ENCODE measurements around the gene PHF3. TPM values are rescaled to one million over a fixed set of nuclear protein-coding genes. Genes with fewer than 3 reads are reported as not detected.

PHF3 gene
- total and polyA plus RNA-seq, 12 donors = 4.3 to 46.3 (median 39.6) TPM

DNA sequence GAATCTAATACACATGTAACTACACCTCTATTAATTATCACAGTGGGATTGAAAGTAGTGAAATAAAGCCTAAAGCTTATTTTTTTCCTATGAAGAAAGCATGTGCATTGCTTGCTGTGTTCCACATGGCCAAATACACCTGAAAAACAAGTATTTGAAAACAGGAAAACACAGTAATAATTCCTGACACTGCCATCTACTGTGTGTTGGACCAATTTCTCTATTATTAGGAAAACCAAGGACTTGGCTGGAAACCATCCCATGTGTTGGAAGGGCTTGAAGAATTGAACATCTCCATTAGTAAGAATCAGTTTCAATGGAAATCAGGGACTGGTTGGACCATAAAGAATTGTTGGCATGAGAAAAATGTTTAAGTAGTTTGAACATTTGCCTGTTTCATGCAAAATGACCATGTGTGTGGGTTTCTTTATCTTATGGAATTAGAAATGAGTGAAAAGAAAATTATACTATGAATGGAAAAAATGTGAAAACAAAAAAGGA is 124.1 kb downstream of the PHF3 start:
- ATAC-seq = no peak
- TF ChIP-seq, protein P1, sequence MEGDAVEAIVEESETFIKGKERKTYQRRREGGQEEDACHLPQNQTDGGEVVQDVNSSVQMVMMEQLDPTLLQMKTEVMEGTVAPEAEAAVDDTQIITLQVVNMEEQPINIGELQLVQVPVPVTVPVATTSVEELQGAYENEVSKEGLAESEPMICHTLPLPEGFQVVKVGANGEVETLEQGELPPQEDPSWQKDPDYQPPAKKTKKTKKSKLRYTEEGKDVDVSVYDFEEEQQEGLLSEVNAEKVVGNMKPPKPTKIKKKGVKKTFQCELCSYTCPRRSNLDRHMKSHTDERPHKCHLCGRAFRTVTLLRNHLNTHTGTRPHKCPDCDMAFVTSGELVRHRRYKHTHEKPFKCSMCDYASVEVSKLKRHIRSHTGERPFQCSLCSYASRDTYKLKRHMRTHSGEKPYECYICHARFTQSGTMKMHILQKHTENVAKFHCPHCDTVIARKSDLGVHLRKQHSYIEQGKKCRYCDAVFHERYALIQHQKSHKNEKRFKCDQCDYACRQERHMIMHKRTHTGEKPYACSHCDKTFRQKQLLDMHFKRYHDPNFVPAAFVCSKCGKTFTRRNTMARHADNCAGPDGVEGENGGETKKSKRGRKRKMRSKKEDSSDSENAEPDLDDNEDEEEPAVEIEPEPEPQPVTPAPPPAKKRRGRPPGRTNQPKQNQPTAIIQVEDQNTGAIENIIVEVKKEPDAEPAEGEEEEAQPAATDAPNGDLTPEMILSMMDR (IDR thresholded peaks at IDR 0.05) = no peak
- intact Hi-C loops (cut with DNase I) = loop anchor here in 4 of 10 donors (5.0 to 10.0 kb wide), 4 partner anchors 157 to 415 kb away; no protein-coding TSS in a partner anchor
- no peak for DNase-seq
- Histone ChIP-seq H3K36me3 (no peaks in the 10 kb centered on the region), H3K4me1 (no peaks in the 10 kb centered on the region), H3K9me3 (peaks cover 0 to 20% (median 8%) of the 10 kb centered on the region in 11 donors), H3K27ac (no peak overlapping the region), H3K4me3 (no peak overlapping the region), H3K27me3 (peaks cover 0 to 3% (median 0%) of the 10 kb centered on the region in 7 donors)

DNA sequence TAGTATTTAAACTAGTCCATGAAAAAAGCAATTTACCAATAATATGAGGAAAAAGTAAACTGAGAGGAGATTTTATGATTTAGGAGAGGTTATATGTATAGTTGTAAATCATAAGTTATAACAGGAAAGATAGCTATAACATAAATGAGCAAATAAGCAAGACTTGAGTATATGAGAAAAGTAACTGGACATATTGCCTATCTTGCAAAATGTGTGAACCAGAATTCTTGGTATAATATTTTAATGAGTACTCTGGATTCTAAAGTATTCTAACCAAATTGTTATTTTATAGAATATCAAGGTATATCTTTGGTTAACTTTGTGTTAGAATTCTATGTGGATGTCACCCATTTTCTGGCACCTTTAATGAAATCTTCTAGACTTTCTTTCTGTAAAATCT is 124.6 kb downstream of the PHF3 start:
- intact Hi-C loops (cut with DNase I) = loop anchor here in 4 of 10 donors (5.0 to 10.0 kb wide), 4 partner anchors 158 to 415 kb away; no protein-coding TSS in a partner anchor
- DNase-seq = no peak
- H3K4me3 ChIP-seq = no peak overlapping the region
- no peaks in the 10 kb centered on the region for H3K4me1 ChIP-seq
- ATAC-seq = no peak
- H3K36me3 ChIP-seq = no peaks in the 10 kb centered on the region
- H3K27me3 ChIP-seq = peaks cover 0 to 3% (median 0%) of the 10 kb centered on the region in 7 donors
- TF ChIP-seq, protein P1 (IDR thresholded peaks at IDR 0.05) = no peak
- H3K27ac ChIP-seq = no peak overlapping the region
- H3K9me3 ChIP-seq = peaks cover 0 to 20% (median 8%) of the 10 kb centered on the region in 11 donors

DNA sequence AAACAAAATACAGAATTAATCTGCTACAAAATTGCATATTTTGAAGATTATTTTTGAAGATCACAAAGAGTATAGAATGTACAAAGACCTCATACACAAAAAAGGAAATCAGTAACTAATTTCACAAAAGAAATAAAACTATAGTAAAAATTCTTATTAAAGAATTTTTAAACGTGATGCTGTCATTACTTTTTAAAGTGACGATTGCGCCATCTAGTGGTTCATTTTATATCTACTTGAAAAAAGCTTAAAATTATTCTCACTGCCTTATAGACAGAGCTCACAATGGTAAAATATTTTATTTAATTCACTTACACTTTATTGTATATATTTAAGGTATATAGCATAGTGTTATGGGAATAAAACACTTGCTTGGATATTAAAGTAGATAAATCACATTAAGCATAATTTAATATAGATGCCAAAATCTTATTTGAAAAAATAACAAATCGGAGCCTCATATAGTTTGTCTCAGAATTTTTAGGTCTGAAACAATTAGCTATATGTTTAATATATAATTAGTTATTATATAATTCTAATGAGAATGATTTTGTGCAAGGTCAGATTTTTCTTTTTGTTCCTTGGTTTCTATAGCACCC is 128.8 kb downstream of the PHF3 start:
- Histone ChIP-seq H3K4me3 (no peak overlapping the region), H3K9me3 (peaks cover 0 to 19% (median 0%) of the 10 kb centered on the region in 11 donors), H3K4me1 (no peaks in the 10 kb centered on the region), H3K27ac (no peak overlapping the region), H3K36me3 (no peaks in the 10 kb centered on the region), H3K27me3 (peaks cover 0 to 7% (median 0%) of the 10 kb centered on the region in 7 donors)
- no peak for DNase-seq
- intact Hi-C loops (cut with DNase I) = loop anchor here (1.0 to 10.0 kb wide), 8 partner anchors 162 to 420 kb away; no protein-coding TSS in a partner anchor
- 24 to 25% methylated on average over 4 of the region's 4 CpGs for WGBS, 2 donors
- no peak for ATAC-seq
- TF ChIP-seq, protein P1 (IDR thresholded peaks at IDR 0.05) = peak; percentile 47 to 80 (median 74)

Other genes starting within 250 kb of the PHF3 start
- 10 to 100 TPM; 30.0 to 69.9 (median 51.3) TPM for gene PTP4A1, start 63.3 kb upstream of the PHF3 start, total RNA-seq
- gene PTP4A1, start 63.3 kb upstream of the PHF3 start, polyA plus RNA-seq = 10 to 100 TPM in 1 of 2 donors, 1 to 10 TPM in 1; 2.6 to 13.6 TPM